Measurements from ENCODE around the gene CD44. TPM values are rescaled to one million over a fixed set of nuclear protein-coding genes. Genes with fewer than 3 reads are reported as not detected.

CD44 gene
- total and polyA plus RNA-seq, 10 donors, result 60.9 to 521 (median 317) TPM

- TF ChIP-seq POLR2AphosphoS5 (IDR thresholded peaks at IDR 0.05), result no peak
- H3K36me3 ChIP-seq, result no peaks in the 10 kb centered on the region
- DNase-seq, result no peak
- H3K27ac ChIP-seq, result no peak overlapping the region
- no peaks in the 10 kb centered on the region for H3K9me3 ChIP-seq
- H3K4me1 ChIP-seq, result peaks cover 0 to 29% (median 9%) of the 10 kb centered on the region in 6 donors
- WGBS, 5 donors, result 79 to 86% (median 84%) methylated on average over 10 of the region's 10 CpGs
- H3K27me3 ChIP-seq (replicated peaks in 1 of 7), result no peaks in the 10 kb centered on the region
- intact Hi-C loops (cut with DNase I; ENCODE audit: low total_unique reads), result no loop called here
- H3K4me3 ChIP-seq, result no peak overlapping the region
These were observed 121.5 kb downstream of the CD44 start for GRCh38 chr11:35260342-35260985.

GRCh38 chr11:35261197-35261596, 122.2 kb downstream of the CD44 start:
- intact Hi-C loops (cut with DNase I; ENCODE audit: low total_unique reads), result no loop called here
- H3K4me3 ChIP-seq, result no peak overlapping the region
- WGBS, 5 donors, result 86 to 95% (median 94%) methylated on average over 1 of the region's 1 CpG
- no peak for DNase-seq
- H3K27me3 ChIP-seq (replicated peaks in 1 of 7), result no peaks in the 10 kb centered on the region
- peaks cover 0 to 22% (median 9%) of the 10 kb centered on the region in 6 donors for H3K4me1 ChIP-seq
- no peak overlapping the region for H3K27ac ChIP-seq
- H3K36me3 ChIP-seq, result no peaks in the 10 kb centered on the region
- TF ChIP-seq CTCF (IDR thresholded peaks at IDR 0.05 in 8 of 11, conservative IDR thresholded peaks at IDR 0.05 in 3 of 11), result no peak
- TF ChIP-seq POLR2AphosphoS5 (IDR thresholded peaks at IDR 0.05), result no peak
- no peak for TF ChIP-seq POLR2A (IDR thresholded peaks at IDR 0.05)
- no peaks in the 10 kb centered on the region for H3K9me3 ChIP-seq

GRCh38 chr11:35262056-35262455, 123.1 kb downstream of the CD44 start:
- no peaks in the 10 kb centered on the region for H3K36me3 ChIP-seq
- DNase-seq, result no peak
- WGBS, 5 donors, result 89 to 93% (median 91%) methylated on average over 3 of the region's 3 CpGs
- no peaks in the 10 kb centered on the region for H3K9me3 ChIP-seq
- H3K4me3 ChIP-seq, result no peak overlapping the region
- no peaks in the 10 kb centered on the region for H3K27me3 ChIP-seq (replicated peaks in 1 of 7)
- intact Hi-C loops (cut with DNase I; ENCODE audit: low total_unique reads), result no loop called here
- TF ChIP-seq POLR2A (IDR thresholded peaks at IDR 0.05) (no peak), POLR2AphosphoS5 (IDR thresholded peaks at IDR 0.05) (no peak)
- H3K4me1 ChIP-seq, result peaks cover 0 to 17% (median 5%) of the 10 kb centered on the region in 6 donors
- H3K27ac ChIP-seq, result no peak overlapping the region

- H3K36me3 ChIP-seq, result no peaks in the 10 kb centered on the region
- no peaks in the 10 kb centered on the region for H3K9me3 ChIP-seq
- H3K4me3 ChIP-seq, result no peak overlapping the region
- no peaks in the 10 kb centered on the region for H3K27me3 ChIP-seq (replicated peaks in 1 of 7)
- H3K27ac ChIP-seq, result no peak overlapping the region
- H3K4me1 ChIP-seq, result peaks cover 0 to 11% (median under 1%) of the 10 kb centered on the region in 6 donors
- intact Hi-C loops (cut with DNase I; ENCODE audit: low total_unique reads), result no loop called here
- TF ChIP-seq POLR2A (IDR thresholded peaks at IDR 0.05) (no peak), POLR2AphosphoS5 (IDR thresholded peaks at IDR 0.05) (no peak), CTCF (IDR thresholded peaks at IDR 0.05 in 8 of 11, conservative IDR thresholded peaks at IDR 0.05 in 3 of 11) (no peak)
- DNase-seq, result no peak
These were observed 123.8 kb downstream of the CD44 start for GRCh38 chr11:35262735-35263134.

GRCh38 chr11:35265755-35266454, 126.9 kb downstream of the CD44 start:
- TF ChIP-seq CTCF (IDR thresholded peaks at IDR 0.05 in 8 of 11, conservative IDR thresholded peaks at IDR 0.05 in 3 of 11) (no peak), POLR2A (IDR thresholded peaks at IDR 0.05) (no peak), POLR2AphosphoS5 (IDR thresholded peaks at IDR 0.05) (no peak)
- Histone ChIP-seq H3K36me3 (no peaks in the 10 kb centered on the region), H3K27me3 (replicated peaks in 1 of 7) (no peaks in the 10 kb centered on the region), H3K9me3 (no peaks in the 10 kb centered on the region), H3K4me1 (peaks cover 0 to 9% (median 0%) of the 10 kb centered on the region in 6 donors), H3K27ac (peak overlapping the region in 1 of 8 donors; percentile 21), H3K4me3 (no peak overlapping the region)
- intact Hi-C loops (cut with DNase I; ENCODE audit: low total_unique reads), result no loop called here
- 50 to 58% (median 55%) methylated on average over 3 of the region's 3 CpGs for WGBS, 5 donors
- no peak for DNase-seq
